Measurements from ENCODE around the gene PDZD4.

DNA sequence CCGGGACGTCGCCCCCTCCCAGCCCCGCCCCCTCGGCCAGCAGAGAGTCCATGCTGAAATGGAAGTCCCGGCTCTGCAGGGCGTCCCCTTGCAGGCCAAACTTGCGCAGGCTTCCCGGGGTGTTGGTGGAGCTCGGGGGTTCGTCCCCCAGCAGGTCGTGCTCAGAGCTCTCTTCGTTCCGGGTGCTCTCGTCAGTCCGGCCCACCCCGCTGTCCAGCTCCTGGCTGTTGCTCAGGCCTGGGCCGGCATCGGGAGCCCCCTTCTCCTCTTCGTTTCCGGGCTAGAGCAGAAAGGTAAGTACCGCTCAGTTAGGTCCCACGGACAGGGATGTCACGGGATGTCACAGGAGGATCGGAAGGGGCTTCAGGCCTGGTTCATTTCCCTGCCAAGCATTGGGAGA lies 25.7 kb downstream of the PDZD4 start:
- TF ChIP-seq POLR2A (IDR thresholded peaks at IDR 0.05; ENCODE audit: low read depth, low read length) (no peak), TAF1 (IDR thresholded peaks at IDR 0.05; ENCODE audit: low read depth, low read length) (no peak), POU2F2 (IDR thresholded peaks at IDR 0.05; ENCODE audit: low read depth, low read length) (no peak)

Data from GM12891 (cell line).